ENCODE measurements around the gene GYS1.

The GYS1 gene

DNA sequence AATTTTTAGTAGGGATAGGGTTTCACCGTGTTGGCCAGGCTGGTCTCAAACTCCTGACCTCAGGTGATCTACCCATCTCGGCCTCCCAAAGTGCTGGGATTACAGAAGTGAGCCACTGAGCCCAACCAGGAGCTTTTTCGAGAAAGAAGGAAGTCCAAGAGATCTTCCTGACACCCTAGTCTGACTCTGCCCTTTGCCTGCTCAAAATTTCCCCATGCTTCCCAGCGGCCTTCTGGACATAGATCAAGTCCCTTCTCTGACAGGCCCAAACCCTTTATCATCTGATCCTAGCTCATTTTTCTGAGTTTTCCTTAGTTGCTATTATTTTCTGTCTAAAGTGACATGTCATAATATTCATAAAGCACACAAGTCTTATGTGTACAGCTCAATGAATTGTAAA lies 40.0 kb downstream of the GYS1 start:
- Histone ChIP-seq H3K27ac (ENCODE audit: low read depth, low read length) (no peak overlapping the region), H3K23ac (ENCODE audit: low read length) (no peak overlapping the region), H3K4me1 (ENCODE audit: control insufficient read depth, low read depth, low read length) (peaks cover 2% of the 10 kb centered on the region), H3K18ac (ENCODE audit: low read length) (no peak overlapping the region), H2BK5ac (ENCODE audit: low read length) (no peak overlapping the region), H2BK120ac (ENCODE audit: low read depth, low read length) (no peak overlapping the region), H2BK15ac (replicated peaks; ENCODE audit: low read depth) (no peak overlapping the region), H3K4me3 (ENCODE audit: low read length) (no peak overlapping the region), H2AK5ac (ENCODE audit: low read length) (no peak overlapping the region), H3K36me3 (ENCODE audit: control insufficient read depth, insufficient read depth, low read length) (peaks cover 8% of the 10 kb centered on the region), H3K9ac (ENCODE audit: low read length) (no peak overlapping the region), H4K8ac (ENCODE audit: low read depth, low read length) (no peak overlapping the region), H4K5ac (ENCODE audit: low read length) (no peak overlapping the region), H3K27me3 (ENCODE audit: insufficient read depth, low read length, poor library complexity) (no peaks in the 10 kb centered on the region), H3K79me1 (ENCODE audit: low read length) (peaks cover 14% of the 10 kb centered on the region), H3K4ac (ENCODE audit: low read depth, low read length) (no peak overlapping the region), H3K56ac (ENCODE audit: low read length) (no peak overlapping the region), H3K79me2 (ENCODE audit: control insufficient read depth, insufficient read depth, low read length) (peaks cover 10% of the 10 kb centered on the region), H3K4me2 (ENCODE audit: low read length) (no peak overlapping the region)
- no peak for DNase-seq
- no CpG with 5 or more reads among the region's 4 CpGs for WGBS (ENCODE audit: extremely low coverage, insufficient coverage, low lambda C conversion rate)

DNA sequence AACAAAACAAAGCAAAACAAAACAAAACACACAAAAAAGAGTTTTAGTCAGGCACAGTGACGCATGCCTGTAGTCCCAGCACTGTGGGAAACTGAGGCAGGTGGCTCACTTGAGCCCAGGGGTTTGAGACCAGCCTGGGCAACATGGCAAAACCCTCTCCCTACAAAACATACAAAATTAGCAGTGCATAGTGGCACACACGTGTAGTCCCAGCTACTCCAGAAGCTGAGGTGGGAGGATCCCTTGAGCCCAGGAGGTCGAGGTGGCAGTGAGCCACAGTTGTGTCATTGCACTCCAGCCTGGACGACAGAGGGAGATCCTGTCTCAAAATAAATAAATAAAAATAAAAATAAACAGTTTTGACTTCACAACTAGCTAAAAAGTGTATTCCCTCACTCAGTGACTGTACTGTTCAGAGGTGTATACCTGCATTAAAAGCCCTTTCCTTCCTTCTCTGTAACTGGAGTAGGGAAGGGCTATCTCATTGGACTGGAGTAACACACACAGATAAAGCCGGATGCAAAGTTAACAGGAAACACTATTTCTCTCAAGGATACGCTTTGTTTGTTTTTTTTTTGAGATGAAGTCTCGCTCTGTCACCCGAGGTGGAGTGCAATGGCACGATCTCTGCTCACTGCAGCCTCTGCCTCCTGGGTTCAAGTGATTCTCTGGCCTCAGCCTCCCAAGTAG lies 42.1 kb downstream of the GYS1 start:
- Histone ChIP-seq H3K27ac (ENCODE audit: low read depth, low read length) (no peak overlapping the region), H3K4me1 (ENCODE audit: control insufficient read depth, low read depth, low read length) (peaks cover 2% of the 10 kb centered on the region), H2BK120ac (ENCODE audit: low read depth, low read length) (no peak overlapping the region), H3K79me1 (ENCODE audit: low read length) (peaks cover 7% of the 10 kb centered on the region), H3K4ac (ENCODE audit: low read depth, low read length) (no peak overlapping the region), H3K27me3 (ENCODE audit: insufficient read depth, low read length, poor library complexity) (no peaks in the 10 kb centered on the region), H3K36me3 (ENCODE audit: control insufficient read depth, insufficient read depth, low read length) (peaks cover 2% of the 10 kb centered on the region), H3K18ac (ENCODE audit: low read length) (no peak overlapping the region), H3K79me2 (ENCODE audit: control insufficient read depth, insufficient read depth, low read length) (peaks cover 7% of the 10 kb centered on the region), H3K56ac (ENCODE audit: low read length) (no peak overlapping the region), H4K8ac (ENCODE audit: low read depth, low read length) (no peak overlapping the region), H2BK5ac (ENCODE audit: low read length) (no peak overlapping the region), H2BK15ac (replicated peaks; ENCODE audit: low read depth) (no peak overlapping the region), H3K4me3 (ENCODE audit: low read length) (no peak overlapping the region), H4K5ac (ENCODE audit: low read length) (no peak overlapping the region), H3K4me2 (ENCODE audit: low read length) (no peak overlapping the region), H3K23ac (ENCODE audit: low read length) (no peak overlapping the region), H3K9ac (ENCODE audit: low read length) (no peak overlapping the region), H2AK5ac (ENCODE audit: low read length) (no peak overlapping the region)
- no CpG with 5 or more reads among the region's 9 CpGs for WGBS (ENCODE audit: extremely low coverage, insufficient coverage, low lambda C conversion rate)
- DNase-seq = no peak

DNA sequence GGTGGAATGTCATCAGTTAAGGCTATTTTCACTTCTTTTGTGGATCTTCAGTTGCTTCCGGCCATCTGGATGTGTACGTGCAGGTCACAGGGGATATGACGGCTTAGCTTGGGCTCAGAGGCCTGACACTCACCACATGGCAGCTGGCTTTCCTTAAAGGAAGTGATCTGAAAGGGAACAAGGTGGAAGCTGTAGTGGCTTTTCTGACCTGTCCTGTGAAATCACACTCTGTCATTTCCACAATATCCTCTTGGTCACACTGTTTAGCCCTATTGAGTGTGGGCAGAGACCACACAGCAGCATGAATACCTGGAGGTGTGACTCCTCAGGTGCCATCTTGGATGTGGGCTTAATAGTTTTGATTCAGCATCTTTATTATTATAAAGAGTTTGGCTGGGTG lies 43.0 kb downstream of the GYS1 start:
- no peak overlapping the region for H3K18ac ChIP-seq (ENCODE audit: low read length)
- H3K4me2 ChIP-seq (ENCODE audit: low read length) = no peak overlapping the region
- H3K79me2 ChIP-seq (ENCODE audit: control insufficient read depth, insufficient read depth, low read length) = no peaks in the 10 kb centered on the region
- H2BK120ac ChIP-seq (ENCODE audit: low read depth, low read length) = no peak overlapping the region
- no peak overlapping the region for H4K8ac ChIP-seq (ENCODE audit: low read depth, low read length)
- no peaks in the 10 kb centered on the region for H3K27me3 ChIP-seq (ENCODE audit: insufficient read depth, low read length, poor library complexity)
- H3K79me1 ChIP-seq (ENCODE audit: low read length) = no peaks in the 10 kb centered on the region
- H3K27ac ChIP-seq (ENCODE audit: low read depth, low read length) = no peak overlapping the region
- no peak overlapping the region for H2AK5ac ChIP-seq (ENCODE audit: low read length)
- H3K4me1 ChIP-seq (ENCODE audit: control insufficient read depth, low read depth, low read length) = no peaks in the 10 kb centered on the region
- H3K9ac ChIP-seq (ENCODE audit: low read length) = no peak overlapping the region
- no peak for DNase-seq
- no peak overlapping the region for H3K23ac ChIP-seq (ENCODE audit: low read length)
- H4K5ac ChIP-seq (ENCODE audit: low read length) = no peak overlapping the region
- no peak overlapping the region for H3K4ac ChIP-seq (ENCODE audit: low read depth, low read length)
- H2BK15ac ChIP-seq (replicated peaks; ENCODE audit: low read depth) = no peak overlapping the region
- H3K36me3 ChIP-seq (ENCODE audit: control insufficient read depth, insufficient read depth, low read length) = no peaks in the 10 kb centered on the region
- WGBS (ENCODE audit: extremely low coverage, insufficient coverage, low lambda C conversion rate) = no CpG with 5 or more reads among the region's 3 CpGs
- no peak overlapping the region for H3K56ac ChIP-seq (ENCODE audit: low read length)
- no peak overlapping the region for H3K4me3 ChIP-seq (ENCODE audit: low read length)
- H2BK5ac ChIP-seq (ENCODE audit: low read length) = no peak overlapping the region

DNA sequence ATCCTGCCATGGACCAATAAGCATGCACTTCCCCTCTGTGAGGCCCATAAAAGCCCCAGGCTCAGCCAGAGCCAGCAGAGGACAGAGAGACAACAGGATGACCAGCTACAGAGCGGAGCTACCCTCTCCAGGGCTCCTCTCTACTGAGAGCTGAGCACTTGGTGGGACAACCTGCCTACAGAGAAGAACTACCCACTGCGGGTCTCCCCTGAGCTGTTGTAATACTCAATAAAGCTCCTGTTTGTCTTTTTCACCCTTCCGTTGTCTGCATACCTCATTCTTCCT lies 45.9 kb downstream of the GYS1 start:
- Histone ChIP-seq H3K4me1 (ENCODE audit: control insufficient read depth, low read depth, low read length) (no peaks in the 10 kb centered on the region), H3K79me2 (ENCODE audit: control insufficient read depth, insufficient read depth, low read length) (no peaks in the 10 kb centered on the region), H3K4me3 (ENCODE audit: low read length) (no peak overlapping the region), H3K27me3 (ENCODE audit: insufficient read depth, low read length, poor library complexity) (no peaks in the 10 kb centered on the region), H2BK15ac (replicated peaks; ENCODE audit: low read depth) (no peak overlapping the region), H3K4ac (ENCODE audit: low read depth, low read length) (no peak overlapping the region), H4K5ac (ENCODE audit: low read length) (no peak overlapping the region), H2BK120ac (ENCODE audit: low read depth, low read length) (no peak overlapping the region), H2BK5ac (ENCODE audit: low read length) (no peak overlapping the region), H3K4me2 (ENCODE audit: low read length) (no peak overlapping the region), H3K36me3 (ENCODE audit: control insufficient read depth, insufficient read depth, low read length) (no peaks in the 10 kb centered on the region), H3K9ac (ENCODE audit: low read length) (no peak overlapping the region), H3K79me1 (ENCODE audit: low read length) (no peaks in the 10 kb centered on the region), H4K8ac (ENCODE audit: low read depth, low read length) (no peak overlapping the region), H2AK5ac (ENCODE audit: low read length) (no peak overlapping the region), H3K18ac (ENCODE audit: low read length) (no peak overlapping the region), H3K27ac (ENCODE audit: low read depth, low read length) (no peak overlapping the region), H3K56ac (ENCODE audit: low read length) (no peak overlapping the region), H3K23ac (ENCODE audit: low read length) (no peak overlapping the region)
- WGBS (ENCODE audit: extremely low coverage, insufficient coverage, low lambda C conversion rate) = no CpG with 5 or more reads among the region's 3 CpGs
- no peak for DNase-seq

DNA sequence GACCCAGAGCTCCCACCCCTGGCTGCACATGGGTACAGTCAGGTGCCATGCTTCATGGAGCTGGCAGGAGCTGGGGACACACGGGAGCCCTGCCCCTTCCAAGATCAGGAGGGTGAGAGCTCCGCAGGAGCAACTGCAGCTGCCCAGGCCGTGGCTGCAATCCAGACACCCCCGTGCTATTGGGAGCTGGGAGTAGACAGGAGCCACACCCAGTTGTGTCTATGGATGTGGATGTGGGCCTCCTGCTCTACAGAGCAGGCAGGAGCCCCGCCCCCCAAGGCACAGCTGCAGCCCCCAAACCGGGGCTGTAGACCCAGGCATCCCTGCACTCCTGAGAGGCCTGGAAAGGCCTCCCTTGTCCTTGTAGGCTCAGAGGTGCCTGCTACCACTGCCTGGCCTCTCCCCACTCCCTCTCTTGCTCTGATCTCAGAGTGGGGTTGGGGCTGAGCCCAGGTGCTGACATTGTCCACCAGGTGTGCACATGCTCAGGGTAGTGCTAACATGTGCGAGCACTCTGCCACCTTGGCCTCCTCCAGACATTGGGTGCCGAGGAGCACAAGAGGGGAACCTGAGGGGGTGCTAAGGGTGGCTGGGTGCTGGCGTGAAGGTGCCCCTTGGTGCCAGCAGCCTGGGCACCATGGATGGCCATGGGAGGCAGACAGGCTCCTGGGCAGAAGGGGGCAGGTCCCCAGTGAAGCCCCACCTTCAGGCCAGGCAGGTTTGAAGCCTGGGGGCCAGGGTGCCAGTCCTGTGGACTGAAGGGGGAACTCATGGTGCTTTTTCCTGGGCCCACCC lies 46.4 kb downstream of the GYS1 start:
- Histone ChIP-seq H3K4me3 (ENCODE audit: low read length) (no peak overlapping the region), H4K5ac (ENCODE audit: low read length) (no peak overlapping the region), H3K79me2 (ENCODE audit: control insufficient read depth, insufficient read depth, low read length) (no peaks in the 10 kb centered on the region), H3K23ac (ENCODE audit: low read length) (no peak overlapping the region), H3K79me1 (ENCODE audit: low read length) (no peaks in the 10 kb centered on the region), H2AK5ac (ENCODE audit: low read length) (no peak overlapping the region), H3K27ac (ENCODE audit: low read depth, low read length) (no peak overlapping the region), H3K36me3 (ENCODE audit: control insufficient read depth, insufficient read depth, low read length) (no peaks in the 10 kb centered on the region), H2BK5ac (ENCODE audit: low read length) (no peak overlapping the region), H3K27me3 (ENCODE audit: insufficient read depth, low read length, poor library complexity) (no peaks in the 10 kb centered on the region), H2BK120ac (ENCODE audit: low read depth, low read length) (no peak overlapping the region), H4K8ac (ENCODE audit: low read depth, low read length) (no peak overlapping the region), H3K56ac (ENCODE audit: low read length) (no peak overlapping the region), H2BK15ac (replicated peaks; ENCODE audit: low read depth) (no peak overlapping the region), H3K9ac (ENCODE audit: low read length) (no peak overlapping the region), H3K18ac (ENCODE audit: low read length) (no peak overlapping the region), H3K4me1 (ENCODE audit: control insufficient read depth, low read depth, low read length) (no peaks in the 10 kb centered on the region), H3K4ac (ENCODE audit: low read depth, low read length) (no peak overlapping the region), H3K4me2 (ENCODE audit: low read length) (no peak overlapping the region)
- whole genome bisulfite sequencing (ENCODE audit: extremely low coverage, insufficient coverage, low lambda C conversion rate) = no CpG with 5 or more reads among the region's 9 CpGs
- no peak for DNase-seq

DNA sequence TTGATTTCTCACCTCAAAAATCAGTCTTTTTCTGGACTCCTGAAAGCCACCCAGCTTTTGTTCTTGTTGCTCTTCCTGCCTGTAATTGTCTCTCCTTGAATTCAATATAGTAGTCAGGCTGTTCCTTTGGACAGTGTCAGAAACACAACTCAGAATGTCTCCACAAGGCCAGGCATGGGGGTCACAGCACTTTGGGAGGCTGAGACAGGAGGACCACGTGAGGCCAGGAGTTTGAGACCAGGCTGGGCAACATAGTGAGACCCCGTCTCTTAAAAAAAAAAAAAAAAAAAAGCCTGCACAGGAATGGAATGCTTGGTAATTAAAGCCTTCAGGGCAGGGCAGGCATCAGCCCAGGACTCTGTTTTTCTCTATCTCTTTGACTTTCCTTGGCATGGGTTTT lies 47.3 kb downstream of the GYS1 start:
- Histone ChIP-seq H3K4me3 (ENCODE audit: low read length) (no peak overlapping the region), H4K8ac (ENCODE audit: low read depth, low read length) (no peak overlapping the region), H3K27ac (ENCODE audit: low read depth, low read length) (no peak overlapping the region), H3K23ac (ENCODE audit: low read length) (no peak overlapping the region), H3K36me3 (ENCODE audit: control insufficient read depth, insufficient read depth, low read length) (no peaks in the 10 kb centered on the region), H3K56ac (ENCODE audit: low read length) (no peak overlapping the region), H3K79me2 (ENCODE audit: control insufficient read depth, insufficient read depth, low read length) (no peaks in the 10 kb centered on the region), H2BK5ac (ENCODE audit: low read length) (no peak overlapping the region), H3K4ac (ENCODE audit: low read depth, low read length) (no peak overlapping the region), H2AK5ac (ENCODE audit: low read length) (no peak overlapping the region), H3K4me2 (ENCODE audit: low read length) (no peak overlapping the region), H2BK15ac (replicated peaks; ENCODE audit: low read depth) (no peak overlapping the region), H3K18ac (ENCODE audit: low read length) (no peak overlapping the region), H3K4me1 (ENCODE audit: control insufficient read depth, low read depth, low read length) (no peaks in the 10 kb centered on the region), H2BK120ac (ENCODE audit: low read depth, low read length) (no peak overlapping the region), H3K79me1 (ENCODE audit: low read length) (no peaks in the 10 kb centered on the region), H3K27me3 (ENCODE audit: insufficient read depth, low read length, poor library complexity) (no peaks in the 10 kb centered on the region), H3K9ac (ENCODE audit: low read length) (no peak overlapping the region), H4K5ac (ENCODE audit: low read length) (no peak overlapping the region)
- DNase-seq = no peak
- WGBS (ENCODE audit: extremely low coverage, insufficient coverage, low lambda C conversion rate) = no CpG with 5 or more reads among the region's 2 CpGs
